NCI-H345 treated with DMSO at 0.1 percent for 48 hours (cell line): ENCODE data around the gene CLEC2A.
"Not testable (repeated sequence)": the region's sequence is repeated elsewhere in the genome, so short reads cannot be mapped to it uniquely, and the experiment has no call there.

ENCODE experiments used
- DNase-seq: peaks from one replicate; lab custom pipeline; 2025; ENCODE audit not compliant: unreplicated experiment; lab: John Stamatoyannopoulos, UW

The CLEC2A gene

DNA sequence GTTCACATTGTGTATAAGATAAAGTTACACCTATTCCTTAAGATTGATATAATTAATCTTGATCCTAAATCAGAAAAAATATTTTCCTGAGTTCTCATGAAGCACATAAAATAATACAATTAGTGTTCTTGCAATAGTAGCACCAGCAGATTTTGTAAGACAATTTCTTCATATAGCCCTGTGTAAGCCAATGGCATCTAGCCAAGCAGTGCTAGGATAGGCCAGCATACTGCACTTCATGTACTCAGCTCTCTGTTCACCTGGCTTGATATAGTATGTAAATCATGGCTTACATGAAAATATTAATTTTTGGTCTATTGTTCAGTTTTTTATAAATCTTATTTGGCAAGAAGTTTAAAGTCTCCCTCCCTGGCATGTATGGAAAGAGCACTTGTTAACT lies 49.0 kb downstream of the CLEC2A start:
- no peak for DNase-seq

- no peak for DNase-seq
Measured at GRCh38 chr12:9881988-9882387, 50.2 kb downstream of the CLEC2A start.

GRCh38 chr12:9881246-9881645 lies 50.9 kb downstream of the CLEC2A start, which contains the start of gene KLRF2:
Gene KLRF2, plus strand, starts transcription at chr12:9881489. Its CDS starts 107 bp downstream, at chr12:9881596.
- no peak for DNase-seq

- no peak for DNase-seq
Measured at GRCh38 chr12:9880532-9881078, 51.6 kb downstream of the CLEC2A start.

DNA sequence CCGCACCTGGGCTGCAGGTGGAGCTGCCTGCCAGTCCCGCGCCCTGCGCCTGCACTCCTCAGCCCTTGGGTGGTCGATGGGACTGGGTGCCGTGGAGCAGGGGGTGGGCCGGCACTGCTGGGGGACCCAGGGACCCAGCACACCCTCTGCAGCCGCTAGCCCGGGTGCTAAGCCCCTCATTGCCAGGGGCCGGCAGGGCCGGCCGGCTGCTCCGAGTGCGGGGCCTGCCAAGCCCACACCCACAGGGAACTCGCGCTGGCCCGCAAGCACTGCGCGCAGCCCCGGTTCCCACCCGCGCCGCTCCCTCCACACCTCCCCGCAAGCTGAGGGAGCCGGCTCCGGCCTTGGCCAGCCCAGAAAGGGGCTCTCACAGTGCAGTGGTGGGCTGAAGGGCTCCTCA lies 56.0 kb downstream of the CLEC2A start:
- DNase-seq = not testable (repeated sequence)

GRCh38 chr12:9872742-9873141 lies 59.4 kb downstream of the CLEC2A start:
- DNase-seq = no peak

- DNase-seq = no peak
Measured at GRCh38 chr12:9872162-9872561, 60.0 kb downstream of the CLEC2A start.

DNA sequence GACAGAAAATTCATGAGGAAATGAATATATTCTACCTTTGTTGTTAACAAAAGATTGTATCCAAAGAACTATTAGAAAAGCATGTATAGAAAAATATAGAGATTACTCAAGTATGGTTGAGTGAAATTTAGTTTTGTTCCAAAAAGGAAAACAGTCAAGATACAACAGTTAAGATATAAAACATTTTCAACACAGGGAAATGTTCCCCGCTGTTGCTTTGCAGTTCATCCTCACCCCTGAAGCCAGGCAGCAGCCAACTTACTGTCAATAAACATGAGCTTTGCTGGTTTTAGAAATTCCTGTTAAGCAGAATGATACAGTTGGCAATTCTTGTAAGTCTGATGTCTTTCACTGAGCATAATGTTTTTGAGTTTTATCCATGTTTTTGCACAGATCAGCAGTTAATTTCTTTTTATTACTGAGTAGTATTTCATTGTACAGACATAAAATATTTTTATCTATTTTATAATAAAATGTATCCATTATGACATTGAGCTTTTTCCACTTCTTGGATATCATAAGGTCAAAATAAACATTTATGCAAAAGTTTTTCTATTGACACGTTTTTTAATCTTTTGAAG lies 61.8 kb downstream of the CLEC2A start:
- DNase-seq = no peak

GRCh38 chr12:9869307-9870161 lies 62.6 kb downstream of the CLEC2A start, which contains the start of gene CLEC2B:
Gene CLEC2B, minus strand, starts transcription at chr12:9869354.
- no peak for DNase-seq

- DNase-seq = no peak
Measured at GRCh38 chr12:9868951-9869306, 63.2 kb downstream of the CLEC2A start.

DNA sequence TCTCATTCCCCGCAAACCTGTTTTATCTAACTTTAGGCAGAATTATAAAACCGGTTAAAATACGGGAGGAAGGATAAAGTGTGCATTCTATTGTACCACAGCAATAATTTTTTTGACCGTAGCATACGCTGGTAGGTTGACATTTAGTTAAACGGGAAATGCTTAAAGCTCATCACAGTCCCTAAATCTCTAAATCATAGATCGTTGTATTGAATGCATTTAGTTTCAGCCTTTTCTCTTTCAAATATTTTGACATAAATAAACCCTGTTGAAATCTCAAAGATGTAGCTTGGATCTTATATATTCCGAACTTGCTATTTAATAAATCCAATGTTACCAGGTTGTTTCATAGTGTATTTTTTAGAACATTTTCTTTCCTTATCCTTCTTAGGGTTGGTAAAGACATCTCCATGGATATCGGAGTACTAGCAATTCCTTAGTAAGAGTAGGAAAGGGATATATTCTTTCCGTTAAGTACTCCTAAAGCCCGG lies 63.8 kb downstream of the CLEC2A start:
- DNase-seq = no peak

GRCh38 chr12:9867531-9867930 lies 64.6 kb downstream of the CLEC2A start:
- no peak for DNase-seq

DNA sequence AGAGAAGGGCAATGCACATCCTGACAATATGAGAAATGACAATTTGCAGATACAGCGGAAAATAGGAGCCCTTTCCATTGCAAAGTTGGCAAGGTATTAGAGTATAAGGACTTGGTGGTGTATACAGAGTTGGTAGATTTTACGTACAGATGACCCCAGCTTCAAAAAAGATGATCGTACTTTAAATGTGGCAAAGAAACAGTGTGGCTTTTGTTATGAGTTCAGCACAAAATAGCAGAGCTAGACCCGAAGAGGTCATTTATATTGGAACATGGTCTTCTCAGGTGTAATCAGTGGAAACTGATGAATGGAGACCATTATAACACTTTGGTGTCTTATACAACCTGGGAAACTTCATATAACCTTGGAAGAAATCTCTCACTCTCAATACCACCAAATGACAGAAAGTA lies 65.3 kb downstream of the CLEC2A start:
- no peak for DNase-seq

- DNase-seq = no peak
Measured at GRCh38 chr12:9864913-9865675, 67.1 kb downstream of the CLEC2A start.
